A673 (cell line): ENCODE data around the gene BCLAF3. TPM values are rescaled to one million over a fixed set of nuclear protein-coding genes. Genes with fewer than 3 reads are reported as not detected.

ENCODE experiments used
- BruUV-seq: library from RNA; stranded (reverse); fragments of 400-500 nt; replicated peaks from 2 replicates; lab custom pipeline; 2021; lab: Mats Ljungman, UMichigan
- CTCF ChIA-PET: fragments of 300-600 bp; sonication (Branson Sonifier 250); formaldehyde crosslinking; loops from one replicate; lab custom pipeline; 2022; ENCODE audit warnings: antibody characterized with exemption; lab: Charles Lee
- POLR2A ChIA-PET: fragments of 300-600 bp; sonication (Branson Sonifier 250); formaldehyde crosslinking; loops from one replicate; lab custom pipeline; 2022; ENCODE audit warnings: antibody characterized with exemption; ENCODE audit not compliant: low non-redundant PET; lab: Charles Lee
- DNase-seq: peaks from one replicate; pipeline ENCODE4 v3.0.0-alpha.2; 2015; ENCODE audit warnings: low spot score
- H3K27ac ChIP-seq: fragments of 200-600 bp; sonication (generic); 2 replicates; pipeline ENCODE4 v1.5.1; 2016; ENCODE audit warnings: mixed run types, low read depth, mild to moderate bottlenecking, mixed read lengths, antibody characterized with exemption, low read length; ENCODE audit not compliant: poor library complexity, severe bottlenecking
- H3K27me3 ChIP-seq: fragments of 200-600 bp; sonication (generic); replicated peaks from 2 replicates; pipeline ENCODE4 v1.6.1; 2017; ENCODE audit warnings: mixed run types, low read depth, mild to moderate bottlenecking, mixed read lengths, antibody characterized with exemption, low read length; ENCODE audit not compliant: insufficient read depth, poor library complexity
- H3K36me3 ChIP-seq: fragments of 200-600 bp; sonication (generic); 2 replicates; pipeline ENCODE4 v1.6.1; 2016; ENCODE audit warnings: mixed run types, mild to moderate bottlenecking, mixed read lengths, antibody characterized with exemption, low read length; ENCODE audit not compliant: insufficient read depth, poor library complexity, severe bottlenecking
- H3K4me1 ChIP-seq: fragments of 200-600 bp; sonication (generic); 2 replicates; pipeline ENCODE4 v1.6.1; 2017; ENCODE audit warnings: mixed run types, mild to moderate bottlenecking, mixed read lengths, antibody characterized with exemption, low read length; ENCODE audit not compliant: insufficient read depth, poor library complexity, severe bottlenecking
- H3K4me3 ChIP-seq: fragments of 200-600 bp; sonication (generic); 2 replicates; pipeline ENCODE4 v1.5.1; 2016; ENCODE audit warnings: low read depth, mixed run types, mild to moderate bottlenecking, mixed read lengths, low read length; ENCODE audit not compliant: poor library complexity, severe bottlenecking
- H3K9me3 ChIP-seq: fragments of 200-600 bp; sonication (generic); 2 replicates; pipeline ENCODE4 v1.6.1; 2016; ENCODE audit warnings: mixed run types, low read depth, mild to moderate bottlenecking, mixed read lengths, antibody characterized with exemption, low read length; ENCODE audit not compliant: poor library complexity, severe bottlenecking
- EZH2 ChIP-seq: fragments of 200-600 bp; sonication (generic); IDR thresholded peaks from 2 replicates; pipeline ENCODE4 v1.6.1; 2017; ENCODE audit warnings: borderline replicate concordance, low read depth, mild to moderate bottlenecking, mixed read lengths, antibody characterized with exemption, low read length; ENCODE audit not compliant: poor library complexity, severe bottlenecking
- intact Hi-C: fragments of 100-400 bp; cut with micrococcal nuclease; formaldehyde crosslinking; loops from one replicate; pipeline ENCODE4 v1.10.0; 2022; ENCODE audit not compliant: unreplicated experiment
- total RNA-seq: library from RNA; stranded (reverse); gene quantifications from 2 replicates; pipeline ENCODE4 v1.2.3, GENCODE V29; 2021
- TF ChIP-seq, protein P1 (sequence below): fragments of 300-800, 200-600 bp; sonication (generic); conservative IDR thresholded peaks from 2 replicates; pipeline ENCODE4 v1.5.1; 2017; ENCODE audit warnings: low read depth, mild to moderate bottlenecking, antibody characterized with exemption, low read length, moderate library complexity, mixed read lengths

Gene BCLAF3
- total RNA-seq, 1 experiment from 2014 or later: 7.7 TPM

DNA sequence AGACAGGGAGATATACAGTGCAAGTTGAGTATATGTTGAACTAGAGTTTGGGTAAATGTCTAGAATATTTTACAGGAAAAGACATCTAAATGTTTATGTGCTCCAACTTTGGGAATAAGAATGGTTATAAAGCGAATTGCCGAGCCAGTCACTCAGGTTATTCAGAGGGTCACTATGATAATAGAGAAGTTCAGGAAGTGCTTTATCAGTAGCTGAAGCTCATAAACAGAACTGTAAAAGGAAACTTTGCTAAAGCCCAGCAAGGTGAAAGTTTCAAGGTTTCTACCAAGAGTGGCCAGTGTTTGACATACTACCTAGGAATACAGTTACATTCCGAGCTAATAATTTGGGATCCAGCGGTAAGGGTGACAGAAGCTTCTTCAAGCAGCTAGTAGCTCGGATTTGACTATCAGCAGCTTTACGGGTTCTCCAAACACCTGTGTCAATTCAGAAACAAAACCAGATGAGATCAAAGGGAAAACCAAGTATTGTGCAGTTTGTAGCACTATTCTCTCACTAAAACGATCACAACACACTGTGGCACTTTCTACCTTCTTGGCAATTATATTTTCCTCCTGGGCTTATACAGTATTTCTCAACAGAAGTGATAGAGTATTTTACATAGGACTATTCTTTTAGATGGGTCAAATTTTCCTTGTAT lies 17.2 kb upstream of the BCLAF3 start:
- H3K36me3 ChIP-seq: no peaks in the 10 kb centered on the region
- no peaks in the 10 kb centered on the region for H3K4me1 ChIP-seq
- POLR2A ChIA-PET: interaction anchor here (0.7 kb wide), 1 partner anchor 1870 kb away, joined by 3 read pairs; no protein-coding TSS in a partner anchor
- TF ChIP-seq, protein P1, sequence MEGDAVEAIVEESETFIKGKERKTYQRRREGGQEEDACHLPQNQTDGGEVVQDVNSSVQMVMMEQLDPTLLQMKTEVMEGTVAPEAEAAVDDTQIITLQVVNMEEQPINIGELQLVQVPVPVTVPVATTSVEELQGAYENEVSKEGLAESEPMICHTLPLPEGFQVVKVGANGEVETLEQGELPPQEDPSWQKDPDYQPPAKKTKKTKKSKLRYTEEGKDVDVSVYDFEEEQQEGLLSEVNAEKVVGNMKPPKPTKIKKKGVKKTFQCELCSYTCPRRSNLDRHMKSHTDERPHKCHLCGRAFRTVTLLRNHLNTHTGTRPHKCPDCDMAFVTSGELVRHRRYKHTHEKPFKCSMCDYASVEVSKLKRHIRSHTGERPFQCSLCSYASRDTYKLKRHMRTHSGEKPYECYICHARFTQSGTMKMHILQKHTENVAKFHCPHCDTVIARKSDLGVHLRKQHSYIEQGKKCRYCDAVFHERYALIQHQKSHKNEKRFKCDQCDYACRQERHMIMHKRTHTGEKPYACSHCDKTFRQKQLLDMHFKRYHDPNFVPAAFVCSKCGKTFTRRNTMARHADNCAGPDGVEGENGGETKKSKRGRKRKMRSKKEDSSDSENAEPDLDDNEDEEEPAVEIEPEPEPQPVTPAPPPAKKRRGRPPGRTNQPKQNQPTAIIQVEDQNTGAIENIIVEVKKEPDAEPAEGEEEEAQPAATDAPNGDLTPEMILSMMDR: no peak
- no peak for TF ChIP-seq EZH2
- BruUV-seq: no TSS peak
- intact Hi-C loops: no loop called here
- no peak overlapping the region for H3K4me3 ChIP-seq
- no peaks in the 10 kb centered on the region for H3K27me3 ChIP-seq
- no peak overlapping the region for H3K27ac ChIP-seq
- H3K9me3 ChIP-seq: no peaks in the 10 kb centered on the region
- CTCF ChIA-PET: no interaction called here
- DNase-seq: no peak

DNA sequence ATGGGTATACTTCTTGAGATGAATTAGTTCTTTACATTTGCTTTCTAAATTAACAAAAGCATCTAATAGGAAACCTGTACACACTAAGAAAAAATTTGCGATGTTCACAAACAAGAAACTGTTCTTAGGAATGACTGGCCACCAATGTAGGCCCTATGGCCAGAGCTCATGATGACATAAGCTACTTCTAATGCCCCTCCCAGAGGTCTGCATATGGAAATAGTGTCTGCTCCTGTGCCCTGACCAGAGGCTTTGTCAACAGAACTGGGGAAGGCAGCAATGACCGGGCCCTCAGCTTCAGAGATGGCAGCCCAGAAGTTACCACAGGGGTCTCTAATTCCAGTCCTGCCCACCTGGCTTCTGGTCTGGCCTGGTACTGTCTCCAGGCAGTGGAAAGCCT lies 15.0 kb upstream of the BCLAF3 start:
- H3K9me3 ChIP-seq: no peaks in the 10 kb centered on the region
- no peaks in the 10 kb centered on the region for H3K27me3 ChIP-seq
- CTCF ChIA-PET: no interaction called here
- intact Hi-C loops: no loop called here
- no peak overlapping the region for H3K4me3 ChIP-seq
- H3K4me1 ChIP-seq: no peaks in the 10 kb centered on the region
- POLR2A ChIA-PET: interaction anchor here (0.9 kb wide), 1 partner anchor 11 kb away, joined by 3 read pairs; no protein-coding TSS in a partner anchor
- H3K36me3 ChIP-seq: no peaks in the 10 kb centered on the region
- no peak overlapping the region for H3K27ac ChIP-seq
- TF ChIP-seq EZH2: no peak
- TF ChIP-seq, protein P1: no peak
- BruUV-seq: no TSS peak
- no peak for DNase-seq

DNA sequence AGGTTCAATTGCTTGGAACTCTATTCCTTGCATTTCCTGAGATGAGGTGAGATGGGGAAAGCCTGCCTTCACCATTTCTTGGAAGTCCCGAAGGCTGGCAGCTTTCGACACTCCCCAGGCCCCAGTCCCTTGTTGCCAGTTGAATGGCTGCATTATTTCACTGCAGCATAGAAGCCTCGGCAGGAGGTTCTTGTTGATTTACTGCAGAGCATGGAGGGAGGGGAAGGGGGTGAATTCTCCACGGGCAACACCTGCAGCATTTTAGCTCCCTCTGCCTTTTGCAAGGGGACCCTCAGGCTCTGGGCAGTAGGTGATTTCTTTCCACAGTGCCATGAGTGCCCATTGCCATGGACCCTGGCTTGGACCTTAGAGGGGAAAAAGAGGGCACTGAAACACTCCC lies 10.7 kb upstream of the BCLAF3 start:
- Histone ChIP-seq H3K9me3 (no peaks in the 10 kb centered on the region), H3K36me3 (no peaks in the 10 kb centered on the region), H3K4me1 (no peaks in the 10 kb centered on the region), H3K27me3 (no peaks in the 10 kb centered on the region), H3K4me3 (no peak overlapping the region), H3K27ac (no peak overlapping the region)
- no peak for TF ChIP-seq EZH2
- TF ChIP-seq, protein P1: no peak
- BruUV-seq: no TSS peak
- no peak for DNase-seq
- ChIA-PET POLR2A (no interaction called here), CTCF (no interaction called here)
- intact Hi-C loops: no loop called here
